ENCODE measurements around the gene DNMT3B. TPM values are rescaled to one million over a fixed set of nuclear protein-coding genes. Genes with fewer than 3 reads are reported as not detected.
"Not testable (repeated sequence)": the region's sequence is repeated elsewhere in the genome, so short reads cannot be mapped to it uniquely, and the experiment has no call there.

Gene DNMT3B
- total RNA-seq, 2 experiments from 2014 or later: 9.0 to 10.0 TPM

GRCh38 chr20:32796981-32797451 lies 34.8 kb downstream of the DNMT3B start:
- ChIA-PET POLR2A (no interaction called here), CTCF (interaction anchor here (0.7 to 4.2 kb wide), 5 partner anchors 18 to 299 kb away, joined by 3 to 22 read pairs (median 3); partner anchors contain the start of gene C20orf203)
- Mint-ChIP-seq H3K27ac (no peak overlapping the region), H3K27me3 (ENCODE audit: low read depth) (no peaks in the 10 kb centered on the region), H3K36me3 (ENCODE audit: low read depth) (peaks cover 10% of the 10 kb centered on the region), H3K4me1 (ENCODE audit: low read depth) (peaks cover 30% of the 10 kb centered on the region), H3K9me3 (ENCODE audit: insufficient read depth) (no peaks in the 10 kb centered on the region), H3K4me3 (no peak overlapping the region)
- ATAC-seq (no peak), DNase-seq (no peak)

DNA sequence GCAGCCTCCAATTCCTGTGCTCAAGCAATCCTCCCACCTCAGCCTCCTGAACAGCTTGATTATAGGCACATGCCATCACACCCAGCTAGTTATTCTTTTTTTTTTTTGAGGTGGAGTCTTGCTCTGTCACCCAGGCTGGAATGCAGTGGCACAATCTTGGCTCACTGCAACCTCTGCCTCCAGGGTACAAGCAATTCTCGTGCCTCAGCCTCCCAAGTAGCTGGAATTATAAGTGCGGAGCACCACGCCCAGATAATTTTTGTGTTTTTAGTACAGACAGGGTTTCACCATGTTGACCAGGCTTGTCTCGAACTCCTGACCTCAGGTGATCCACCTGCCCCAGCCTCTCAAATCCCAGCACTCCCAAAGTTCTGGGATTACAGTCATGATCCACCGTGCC lies 35.4 kb downstream of the DNMT3B start:
- POLR2A ChIA-PET; H3K9me3 Mint-ChIP-seq (ENCODE audit: insufficient read depth); H3K4me3 Mint-ChIP-seq; ATAC-seq; DNase-seq; H3K27ac Mint-ChIP-seq; H3K27me3 Mint-ChIP-seq (ENCODE audit: low read depth): not testable (repeated sequence)
- Mint-ChIP-seq H3K4me1 (ENCODE audit: low read depth) (peaks cover 25% of the 10 kb centered on the region), H3K36me3 (ENCODE audit: low read depth) (peaks cover 13% of the 10 kb centered on the region)
- CTCF ChIA-PET: interaction anchor here (1.3 to 4.2 kb wide), 3 partner anchors 19 to 299 kb away, joined by 3 to 22 read pairs (median 4); partner anchors contain the start of gene C20orf203

DNA sequence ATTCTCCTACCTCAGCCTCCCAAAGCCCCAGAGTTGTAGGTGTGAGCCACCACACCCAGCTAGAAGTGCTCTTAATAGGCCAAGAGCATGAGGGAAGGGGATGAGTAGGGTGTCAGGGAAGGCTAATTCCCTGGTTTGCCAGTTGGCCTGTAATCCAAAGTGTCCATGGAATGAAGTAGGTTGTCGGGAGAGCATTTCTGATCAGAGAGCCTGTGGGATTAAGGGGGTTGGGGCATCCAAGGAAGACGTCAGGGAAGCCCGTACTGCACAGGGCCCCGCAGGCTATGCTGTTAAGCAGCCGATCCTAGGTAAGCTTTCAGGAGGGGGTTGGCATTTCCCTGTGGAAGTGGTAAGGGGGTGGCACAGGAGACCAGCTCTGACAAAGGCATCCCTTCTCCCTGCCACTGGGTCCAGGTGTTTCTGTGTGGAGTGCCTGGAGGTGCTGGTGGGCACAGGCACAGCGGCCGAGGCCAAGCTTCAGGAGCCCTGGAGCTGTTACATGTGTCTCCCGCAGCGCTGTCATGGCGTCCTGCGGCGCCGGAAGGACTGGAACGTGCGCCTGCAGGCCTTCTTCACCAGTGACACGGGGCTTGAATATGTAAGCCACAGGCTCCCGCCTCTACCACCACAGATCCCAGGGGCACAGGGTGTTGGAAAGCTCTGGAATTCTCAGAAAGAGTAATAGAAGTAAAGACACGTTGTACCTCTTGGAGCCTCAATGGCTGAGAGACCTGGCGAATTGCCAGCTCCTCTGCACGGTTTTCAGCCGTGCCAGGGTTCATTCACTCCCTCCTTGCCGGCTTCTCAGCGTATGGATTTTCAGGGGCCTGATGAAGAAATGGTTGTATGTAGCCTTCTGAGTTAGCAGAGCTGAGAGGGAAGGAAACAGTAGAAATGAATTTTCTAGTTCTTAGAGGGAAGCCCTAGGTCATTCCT lies 36.1 kb downstream of the DNMT3B start:
- DNase-seq (no peak), ATAC-seq (no peak)
- POLR2A ChIA-PET: interaction anchor here (0.7 kb wide), 1 partner anchor 29 kb away, joined by 3 read pairs; no protein-coding TSS in a partner anchor
- Mint-ChIP-seq H3K4me3 (no peak overlapping the region), H3K36me3 (ENCODE audit: low read depth) (peaks cover 16% of the 10 kb centered on the region), H3K9me3 (ENCODE audit: insufficient read depth) (no peaks in the 10 kb centered on the region), H3K27ac (no peak overlapping the region), H3K27me3 (ENCODE audit: low read depth) (no peaks in the 10 kb centered on the region), H3K4me1 (ENCODE audit: low read depth) (peaks cover 17% of the 10 kb centered on the region)
- CTCF ChIA-PET: interaction anchor here (1.8 to 4.2 kb wide), 2 partner anchors 20 to 298 kb away, joined by 4 to 22 read pairs; no protein-coding TSS in a partner anchor

- ATAC-seq (no peak), DNase-seq (no peak)
- Mint-ChIP-seq H3K27me3 (ENCODE audit: low read depth) (no peaks in the 10 kb centered on the region), H3K9me3 (ENCODE audit: insufficient read depth) (no peaks in the 10 kb centered on the region), H3K27ac (no peak overlapping the region), H3K36me3 (ENCODE audit: low read depth) (peaks cover 17% of the 10 kb centered on the region), H3K4me1 (ENCODE audit: low read depth) (no peaks in the 10 kb centered on the region), H3K4me3 (no peak overlapping the region)
- ChIA-PET POLR2A (no interaction called here), CTCF (interaction anchor here (0.9 to 2.7 kb wide), 3 partner anchors 13 to 41 kb away, joined by 3 to 10 read pairs (median 6); partner anchors contain the start of gene DNMT3B)
These were observed 40.9 kb downstream of the DNMT3B start for GRCh38 chr20:32803092-32803491.

DNA sequence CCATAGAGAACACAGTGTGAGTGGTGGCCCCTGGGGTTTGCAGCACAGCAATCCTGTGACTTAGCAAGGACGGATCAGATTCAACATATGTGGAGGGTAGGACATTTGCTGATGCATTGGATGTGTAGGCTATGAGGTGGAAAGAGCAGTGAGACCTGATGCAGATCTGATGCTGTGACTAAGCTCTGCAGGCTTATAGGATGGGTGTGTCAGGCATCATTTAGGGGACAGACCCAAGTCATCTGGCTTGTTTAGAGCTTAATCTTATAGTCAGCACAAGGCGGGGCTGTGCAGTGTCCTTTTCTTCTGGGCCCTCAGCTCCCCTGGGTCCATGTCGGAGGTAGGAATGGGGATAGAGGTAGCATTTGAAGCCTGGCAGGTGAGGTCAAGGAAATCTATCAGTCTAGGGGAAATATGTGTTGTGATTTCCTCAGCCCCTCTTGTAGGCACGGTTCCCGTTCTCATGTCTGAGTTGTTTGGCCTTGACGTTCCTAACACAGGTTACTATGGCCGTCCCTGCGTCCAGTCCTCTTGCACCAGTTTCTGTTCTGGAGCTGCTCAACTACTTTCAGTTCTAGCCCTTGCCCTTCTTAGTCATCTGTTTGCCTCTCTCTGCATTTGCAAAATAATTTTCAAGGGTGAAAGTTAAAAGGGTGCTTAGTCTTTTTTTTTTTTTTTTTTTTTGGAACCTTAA lies 42.0 kb downstream of the DNMT3B start:
- ATAC-seq: no peak
- Mint-ChIP-seq H3K4me3 (no peak overlapping the region), H3K27me3 (ENCODE audit: low read depth) (no peaks in the 10 kb centered on the region), H3K36me3 (ENCODE audit: low read depth) (peaks cover 22% of the 10 kb centered on the region), H3K4me1 (ENCODE audit: low read depth) (no peaks in the 10 kb centered on the region), H3K27ac (no peak overlapping the region), H3K9me3 (ENCODE audit: insufficient read depth) (no peaks in the 10 kb centered on the region)
- ChIA-PET CTCF (interaction anchor here (1.9 to 2.7 kb wide), 2 partner anchors 14 to 26 kb away, joined by 6 to 10 read pairs; no protein-coding TSS in a partner anchor), POLR2A (no interaction called here)
- no peak for DNase-seq

DNA sequence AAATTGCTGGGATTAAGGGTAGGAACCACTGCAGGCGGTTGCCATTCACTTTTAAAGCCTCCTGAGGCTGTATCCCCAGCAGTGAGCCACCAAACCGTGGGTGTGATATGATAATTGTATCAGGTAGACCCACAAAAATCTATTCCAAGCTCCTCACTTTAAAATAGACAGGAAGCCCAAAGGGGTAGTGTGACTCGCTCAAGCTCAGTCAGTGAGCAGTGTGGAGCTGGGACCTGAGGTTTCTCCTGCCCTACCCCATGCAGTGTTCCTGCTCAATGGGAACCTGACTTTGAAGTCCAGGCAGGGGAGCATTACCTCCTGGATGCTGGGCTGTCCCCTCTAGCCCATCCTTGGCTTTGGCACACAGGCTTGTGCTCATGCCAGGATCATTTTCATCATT lies 42.6 kb downstream of the DNMT3B start:
- Mint-ChIP-seq H3K9me3 (ENCODE audit: insufficient read depth) (no peaks in the 10 kb centered on the region), H3K4me1 (ENCODE audit: low read depth) (no peaks in the 10 kb centered on the region), H3K27ac (no peak overlapping the region), H3K36me3 (ENCODE audit: low read depth) (peaks cover 26% of the 10 kb centered on the region), H3K4me3 (no peak overlapping the region), H3K27me3 (ENCODE audit: low read depth) (no peaks in the 10 kb centered on the region)
- ATAC-seq: no peak
- POLR2A ChIA-PET: no interaction called here
- CTCF ChIA-PET: no interaction called here
- DNase-seq: no peak

GRCh38 chr20:32805721-32806120 lies 43.5 kb downstream of the DNMT3B start:
- ChIA-PET POLR2A (no interaction called here), CTCF (interaction anchor here (1.0 kb wide), 1 partner anchor 132 kb away, joined by 3 read pairs; the partner anchor contains the start of gene C20orf203)
- H3K4me1 Mint-ChIP-seq (ENCODE audit: low read depth): no peaks in the 10 kb centered on the region
- ATAC-seq: no peak
- no peak overlapping the region for H3K4me3 Mint-ChIP-seq
- H3K27me3 Mint-ChIP-seq (ENCODE audit: low read depth): no peaks in the 10 kb centered on the region
- no peak overlapping the region for H3K27ac Mint-ChIP-seq
- H3K9me3 Mint-ChIP-seq (ENCODE audit: insufficient read depth): no peaks in the 10 kb centered on the region
- peaks cover 23% of the 10 kb centered on the region for H3K36me3 Mint-ChIP-seq (ENCODE audit: low read depth)
- DNase-seq: no peak

DNA sequence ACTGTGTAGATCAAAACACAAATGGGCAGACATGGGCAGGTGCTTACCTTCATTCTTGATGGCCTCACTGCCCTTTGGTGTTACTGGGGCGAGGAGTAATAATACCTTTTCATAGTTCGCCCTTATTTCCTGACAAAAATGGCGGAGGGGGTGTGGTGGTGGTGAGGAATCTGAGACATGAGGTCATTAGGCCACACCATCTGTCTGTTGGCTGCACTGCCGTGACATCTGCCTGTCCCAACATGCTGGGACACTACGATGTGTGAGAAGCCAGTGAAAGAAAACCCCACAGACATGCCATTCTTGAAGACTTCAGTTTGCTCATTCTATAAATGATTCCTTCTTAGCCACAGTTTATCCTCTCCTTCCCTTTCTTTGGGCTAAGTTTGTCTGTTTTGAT lies 44.2 kb downstream of the DNMT3B start:
- ChIA-PET POLR2A (no interaction called here), CTCF (no interaction called here)
- DNase-seq (no peak), ATAC-seq (no peak)
- Mint-ChIP-seq H3K27ac (no peak overlapping the region), H3K4me3 (no peak overlapping the region), H3K36me3 (ENCODE audit: low read depth) (peaks cover 23% of the 10 kb centered on the region), H3K4me1 (ENCODE audit: low read depth) (no peaks in the 10 kb centered on the region), H3K9me3 (ENCODE audit: insufficient read depth) (no peaks in the 10 kb centered on the region), H3K27me3 (ENCODE audit: low read depth) (no peaks in the 10 kb centered on the region)

DNA sequence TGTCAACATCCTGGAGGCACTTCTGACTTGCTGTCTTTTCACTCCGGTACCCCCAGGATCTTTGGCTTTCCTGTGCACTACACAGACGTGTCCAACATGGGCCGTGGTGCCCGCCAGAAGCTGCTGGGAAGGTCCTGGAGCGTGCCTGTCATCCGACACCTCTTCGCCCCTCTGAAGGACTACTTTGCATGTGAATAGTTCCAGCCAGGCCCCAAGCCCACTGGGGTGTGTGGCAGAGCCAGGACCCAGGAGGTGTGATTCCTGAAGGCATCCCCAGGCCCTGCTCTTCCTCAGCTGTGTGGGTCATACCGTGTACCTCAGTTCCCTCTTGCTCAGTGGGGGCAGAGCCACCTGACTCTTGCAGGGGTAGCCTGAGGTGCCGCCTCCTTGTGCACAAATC lies 45.5 kb downstream of the DNMT3B start:
- no peaks in the 10 kb centered on the region for H3K9me3 Mint-ChIP-seq (ENCODE audit: insufficient read depth)
- no peak for DNase-seq
- no peaks in the 10 kb centered on the region for H3K27me3 Mint-ChIP-seq (ENCODE audit: low read depth)
- CTCF ChIA-PET: interaction anchor here (1.0 kb wide), 1 partner anchor 12 kb away, joined by 3 read pairs; the partner anchor contains the start of gene MAPRE1
- no peak for ATAC-seq
- POLR2A ChIA-PET: no interaction called here
- peaks cover 19% of the 10 kb centered on the region for H3K36me3 Mint-ChIP-seq (ENCODE audit: low read depth)
- H3K27ac Mint-ChIP-seq: no peak overlapping the region
- no peaks in the 10 kb centered on the region for H3K4me1 Mint-ChIP-seq (ENCODE audit: low read depth)
- H3K4me3 Mint-ChIP-seq: no peak overlapping the region

- no peaks in the 10 kb centered on the region for H3K27me3 Mint-ChIP-seq (ENCODE audit: low read depth)
- CTCF ChIA-PET: interaction anchor here (1.0 kb wide), 1 partner anchor 11 kb away, joined by 3 read pairs; the partner anchor contains the start of gene MAPRE1
- peaks cover 16% of the 10 kb centered on the region for H3K36me3 Mint-ChIP-seq (ENCODE audit: low read depth)
- DNase-seq: no peak
- no peak overlapping the region for H3K4me3 Mint-ChIP-seq
- ATAC-seq: no peak
- POLR2A ChIA-PET: interaction anchor here (0.5 kb wide), 1 partner anchor 25 kb away, joined by 5 read pairs; no protein-coding TSS in a partner anchor
- H3K9me3 Mint-ChIP-seq (ENCODE audit: insufficient read depth): no peaks in the 10 kb centered on the region
- no peak overlapping the region for H3K27ac Mint-ChIP-seq
- no peaks in the 10 kb centered on the region for H3K4me1 Mint-ChIP-seq (ENCODE audit: low read depth)
These were observed 46.3 kb downstream of the DNMT3B start for GRCh38 chr20:32808438-32808837.

- POLR2A ChIA-PET: no interaction called here
- DNase-seq (no peak), ATAC-seq (no peak)
- H3K27me3 Mint-ChIP-seq (ENCODE audit: low read depth): no peaks in the 10 kb centered on the region
- H3K27ac Mint-ChIP-seq: no peak overlapping the region
- CTCF ChIA-PET: no interaction called here
- no peaks in the 10 kb centered on the region for H3K4me1 Mint-ChIP-seq (ENCODE audit: low read depth)
- no peak overlapping the region for H3K4me3 Mint-ChIP-seq
- peaks cover 14% of the 10 kb centered on the region for H3K36me3 Mint-ChIP-seq (ENCODE audit: low read depth)
- no peaks in the 10 kb centered on the region for H3K9me3 Mint-ChIP-seq (ENCODE audit: insufficient read depth)
These were observed 47.7 kb downstream of the DNMT3B start for GRCh38 chr20:32809907-32810306.

All from activated CD8-positive, alpha-beta T cell treated with anti-CD3 and anti-CD28 coated beads, Interleukin-2, amount 10 ng/mL, durations not matched to agents 7 days and 5 days (primary cell).